Lower leg skin (tissue), 4 donors: ENCODE data around the gene BABAM2. TPM values are rescaled to one million over a fixed set of nuclear protein-coding genes. Genes with fewer than 3 reads are reported as not detected.
A peak's percentile ranks its signal among the peaks of the same experiment; 100 is the strongest.

Experiments used
- DNase-seq, 2 donors: peaks; one replicate each; pipeline ENCODE4 v3.0.0-alpha.2; 2019; ENCODE audit warnings: low spot score in 2 of 2
- H3K4me3 ChIP-seq: fragments of 200-600 bp; sonication (generic); 2 replicates; pipeline ENCODE4 v1.5.1; 2017; ENCODE audit warnings: mild to moderate bottlenecking, low read depth; ENCODE audit not compliant: poor library complexity, severe bottlenecking
- POLR2A ChIP-seq, 2 donors: fragments of 450-650 bp; IDR thresholded peaks; one replicate each; pipeline ENCODE4 v1.6.1; 2016 to 2017; ENCODE audit warnings: antibody characterized with exemption in 2 of 2, mild to moderate bottlenecking in 1 of 2, moderate library complexity in 1 of 2
- WGBS, 2 donors: methylation state at CpG; one replicate each; pipeline ENCODE4 v1.1.5; 2018; 5-methylcytosine and 5-hydroxymethylcytosine counted together
- intact Hi-C: fragments of 100-400 bp; cut with DNase I; formaldehyde crosslinking; loops from one replicate; pipeline ENCODE4 v1.15.0; 2023; ENCODE audit warnings: low total_unique reads
- total RNA-seq, 4 donors: library from RNA; depleted of rRNA; stranded (reverse); fragments of >200 nt; gene quantifications; one replicate each; pipeline ENCODE4 v1.1.0, GENCODE V29; 2016
- TF ChIP-seq, protein P1 (sequence below), 3 donors: fragments of 450-650 bp; IDR thresholded peaks; one replicate each; pipeline ENCODE4 v1.5.1; 2016; ENCODE audit warnings: antibody characterized with exemption in 3 of 3, mild to moderate bottlenecking in 3 of 3, moderate library complexity in 2 of 3

BABAM2 gene
- total RNA-seq, result 10 to 100 TPM; 18.4 to 28.5 (median 23.9) TPM

DNA sequence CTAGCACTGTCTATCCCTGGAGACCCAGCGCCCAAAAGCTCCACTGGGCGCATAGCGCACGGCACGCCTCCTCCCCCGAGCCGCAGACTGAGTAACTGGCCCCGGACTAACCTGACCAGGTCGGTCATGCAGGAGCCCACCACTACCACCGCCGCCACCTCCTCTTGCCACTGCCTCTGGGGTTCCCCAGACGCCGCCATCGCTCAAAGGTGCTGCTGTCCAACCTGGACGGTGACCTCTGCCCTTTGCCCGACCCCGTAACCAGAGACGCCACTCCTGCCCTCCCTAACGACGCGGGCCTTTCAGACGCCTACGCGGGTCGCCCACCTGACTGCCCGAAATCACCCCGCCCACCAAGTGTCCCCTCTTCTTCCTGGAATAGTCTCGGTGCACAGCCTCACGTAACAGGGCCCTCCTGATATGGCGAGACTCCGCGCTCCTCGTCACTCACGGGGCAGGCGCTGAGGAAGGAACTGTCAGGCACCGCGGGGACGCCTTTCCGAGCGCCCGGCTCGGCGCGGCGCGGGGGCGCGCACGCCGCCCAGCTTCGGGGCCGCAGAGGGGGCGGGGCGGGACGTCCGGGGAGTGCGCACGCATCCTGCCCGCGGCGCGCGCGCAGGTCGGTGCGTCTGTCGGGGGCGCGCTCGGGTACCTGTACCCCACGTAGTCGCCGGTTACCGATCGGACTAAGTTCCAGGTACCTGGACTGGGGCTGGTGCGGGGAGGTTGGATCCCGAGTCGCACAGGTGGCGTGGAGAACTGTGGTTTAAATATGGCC, at the start of gene BABAM2, which contains the start of gene RBKS:
TSS of gene BABAM2 (plus strand) at position 584 of the 778 bp plus-strand sequence. CDS start 3,828 bp downstream, outside the sequence.
TSS of gene RBKS (minus strand) at position 242 of the 778 bp plus-strand sequence. CDS start at position 200, 42 bp downstream.
- H3K4me3 ChIP-seq, result peak within 1 kb of the TSS; percentile 66
- intact Hi-C loops, result no loop called here
- WGBS, 2 donors, result 0 to 2% methylated on average over 15 to 61 of the region's 79 CpGs
- peak; percentile 77 to 96 for DNase-seq
- TF ChIP-seq, protein P1, sequence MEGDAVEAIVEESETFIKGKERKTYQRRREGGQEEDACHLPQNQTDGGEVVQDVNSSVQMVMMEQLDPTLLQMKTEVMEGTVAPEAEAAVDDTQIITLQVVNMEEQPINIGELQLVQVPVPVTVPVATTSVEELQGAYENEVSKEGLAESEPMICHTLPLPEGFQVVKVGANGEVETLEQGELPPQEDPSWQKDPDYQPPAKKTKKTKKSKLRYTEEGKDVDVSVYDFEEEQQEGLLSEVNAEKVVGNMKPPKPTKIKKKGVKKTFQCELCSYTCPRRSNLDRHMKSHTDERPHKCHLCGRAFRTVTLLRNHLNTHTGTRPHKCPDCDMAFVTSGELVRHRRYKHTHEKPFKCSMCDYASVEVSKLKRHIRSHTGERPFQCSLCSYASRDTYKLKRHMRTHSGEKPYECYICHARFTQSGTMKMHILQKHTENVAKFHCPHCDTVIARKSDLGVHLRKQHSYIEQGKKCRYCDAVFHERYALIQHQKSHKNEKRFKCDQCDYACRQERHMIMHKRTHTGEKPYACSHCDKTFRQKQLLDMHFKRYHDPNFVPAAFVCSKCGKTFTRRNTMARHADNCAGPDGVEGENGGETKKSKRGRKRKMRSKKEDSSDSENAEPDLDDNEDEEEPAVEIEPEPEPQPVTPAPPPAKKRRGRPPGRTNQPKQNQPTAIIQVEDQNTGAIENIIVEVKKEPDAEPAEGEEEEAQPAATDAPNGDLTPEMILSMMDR (IDR thresholded peaks at IDR 0.05), result peak in 1 of 3 donors; percentile 70
- TF ChIP-seq POLR2A (IDR thresholded peaks at IDR 0.05), result peak in 1 of 2 donors; percentile 70

DNA sequence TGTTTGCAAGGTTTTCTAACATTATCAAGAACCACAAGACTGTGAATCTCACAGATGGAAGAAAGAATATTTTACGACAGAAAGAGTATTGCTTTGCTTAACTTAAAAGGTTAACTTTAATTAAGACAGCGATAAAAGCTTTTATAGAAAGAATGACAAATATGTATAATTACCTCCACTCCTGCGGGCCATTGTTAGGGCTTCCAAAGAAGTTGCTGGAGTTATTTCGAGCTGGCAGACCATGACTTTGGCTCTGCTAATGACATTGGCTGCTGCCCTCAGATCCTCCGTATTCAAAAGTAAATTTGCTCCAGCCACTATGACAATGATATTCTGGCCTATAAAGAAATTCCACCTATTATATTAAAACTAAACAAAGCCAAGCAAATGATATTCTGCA, 47.6 kb upstream of the BABAM2 start:
- no peak for TF ChIP-seq POLR2A (IDR thresholded peaks at IDR 0.05)
- TF ChIP-seq, protein P1 (IDR thresholded peaks at IDR 0.05), result no peak
- 52 to 56% methylated on average over 5 of the region's 5 CpGs for WGBS, 2 donors
- no peak overlapping the region for H3K4me3 ChIP-seq
- no peak for DNase-seq
- intact Hi-C loops, result no loop called here

DNA sequence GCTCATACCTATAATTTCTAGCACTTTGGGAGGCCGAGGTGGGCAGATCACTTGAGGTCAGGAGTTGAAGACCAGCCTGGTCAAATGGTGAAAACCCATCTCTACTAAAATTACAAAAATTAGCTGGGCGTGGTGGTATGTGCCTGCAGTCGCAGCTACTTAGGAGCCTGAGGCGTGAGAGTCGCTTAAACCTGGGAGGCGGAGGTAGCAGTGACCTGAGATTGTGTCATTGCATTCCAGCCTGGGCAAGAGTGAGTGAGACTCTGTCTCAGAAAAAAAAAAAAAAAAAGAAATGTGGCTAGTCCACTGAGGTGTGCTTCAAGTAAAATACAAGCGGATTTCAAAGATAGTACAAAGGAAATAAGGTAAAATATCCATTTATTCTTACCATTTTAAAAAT, 46.5 kb upstream of the BABAM2 start:
- TF ChIP-seq, protein P1 (IDR thresholded peaks at IDR 0.05), result no peak
- TF ChIP-seq POLR2A (IDR thresholded peaks at IDR 0.05), result no peak
- intact Hi-C loops, result no loop called here
- WGBS, 2 donors, result 54 to 61% methylated on average over 7 of the region's 7 CpGs
- H3K4me3 ChIP-seq, result no peak overlapping the region
- DNase-seq, result no peak

DNA sequence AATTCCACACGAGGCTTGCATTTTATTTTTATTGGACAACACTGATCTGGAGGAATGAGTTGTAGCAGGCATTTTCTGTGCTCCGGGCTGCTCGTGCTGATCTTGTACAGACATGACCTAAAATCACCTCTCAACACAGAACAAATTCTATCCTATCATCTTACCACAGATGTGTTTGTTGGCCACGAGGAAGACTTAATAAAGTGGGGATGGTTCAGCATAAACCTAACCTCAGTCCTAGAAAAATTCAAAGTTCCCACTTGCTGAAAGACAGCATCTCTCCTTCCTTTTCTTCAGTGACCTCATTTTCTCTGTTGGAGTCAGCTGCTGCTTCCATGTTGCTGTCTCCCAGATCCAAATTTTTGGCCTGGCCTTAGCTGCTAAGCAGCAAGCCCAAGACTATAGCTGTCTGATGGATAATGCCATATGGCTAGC, 45.7 kb upstream of the BABAM2 start:
- intact Hi-C loops, result no loop called here
- no peak for DNase-seq
- H3K4me3 ChIP-seq, result no peak overlapping the region
- no peak for TF ChIP-seq POLR2A (IDR thresholded peaks at IDR 0.05)
- TF ChIP-seq, protein P1 (IDR thresholded peaks at IDR 0.05), result no peak
- WGBS, 2 donors, result 33 to 34% methylated on average over 4 of the region's 4 CpGs

DNA sequence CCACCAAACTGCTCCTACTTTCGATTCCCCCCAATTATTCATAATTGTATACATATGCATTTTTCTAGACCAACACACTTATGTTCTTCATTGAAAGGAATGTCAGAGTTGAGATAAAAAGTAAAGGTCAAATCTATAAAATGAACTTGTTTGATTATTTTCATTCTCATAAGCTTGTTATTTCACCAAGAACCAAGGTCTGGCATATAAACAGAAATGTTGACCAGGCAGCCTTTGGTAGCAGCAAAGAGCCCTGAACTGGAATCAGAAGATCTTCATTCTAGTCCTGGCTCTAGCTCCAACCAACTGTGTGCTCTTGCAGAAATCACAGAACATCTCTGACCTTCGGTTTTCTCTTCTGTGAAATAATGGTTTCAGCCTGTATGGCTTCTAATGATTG, 43.2 kb upstream of the BABAM2 start:
- intact Hi-C loops, result no loop called here
- WGBS, 2 donors, result 86 to 92% methylated on average over 2 of the region's 2 CpGs
- TF ChIP-seq, protein P1 (IDR thresholded peaks at IDR 0.05), result no peak
- TF ChIP-seq POLR2A (IDR thresholded peaks at IDR 0.05), result no peak
- H3K4me3 ChIP-seq, result no peak overlapping the region
- no peak for DNase-seq
